GM21367 (cell line): ENCODE measurements around the gene MRPL20.
"Not testable (repeated sequence)": the region's sequence is repeated elsewhere in the genome, so short reads cannot be mapped to it uniquely, and the experiment has no call there.

ENCODE experiments used
- ATAC-seq: cut with Tn5 transposase; IDR thresholded peaks from one replicate; pipeline ENCODE4 v1.9.1; 2021; ENCODE audit not compliant: unreplicated experiment

Gene MRPL20

DNA sequence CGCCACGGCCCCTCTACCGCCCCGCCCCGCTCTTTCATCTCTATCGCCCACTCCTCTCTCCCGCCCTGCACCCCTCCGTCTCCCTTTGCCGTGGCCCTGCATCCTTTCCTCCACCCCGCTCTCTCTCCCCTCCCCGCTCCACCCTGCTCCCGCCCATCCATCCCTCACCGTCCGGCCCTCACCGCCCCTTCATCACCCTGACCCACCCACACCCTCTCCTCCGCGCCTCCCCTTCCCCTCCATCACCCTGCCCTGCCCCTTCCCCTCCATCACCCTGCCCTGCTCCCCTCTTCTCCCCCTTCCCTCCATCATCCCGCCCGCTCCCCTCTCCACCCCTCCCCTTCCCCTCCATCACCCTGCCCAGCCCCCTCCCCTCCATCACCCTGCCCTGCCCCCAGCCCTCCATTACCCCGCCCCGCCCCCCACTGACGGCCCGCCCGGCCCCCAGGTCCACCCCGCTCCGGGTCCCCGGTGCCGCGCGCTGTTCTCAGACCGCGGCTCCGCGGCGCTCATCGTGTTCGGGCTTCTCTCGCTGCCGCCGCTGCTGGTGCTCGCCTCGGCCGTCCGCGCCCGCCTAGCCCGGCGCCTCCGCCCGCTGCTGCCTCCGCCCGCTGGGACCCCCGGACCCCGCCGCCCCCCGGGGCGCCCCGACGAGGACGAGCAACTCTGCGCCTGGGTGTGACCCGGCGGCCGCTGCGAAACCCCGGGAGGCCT is 20.2 kb upstream of the MRPL20 start:
- ATAC-seq = no peak

DNA sequence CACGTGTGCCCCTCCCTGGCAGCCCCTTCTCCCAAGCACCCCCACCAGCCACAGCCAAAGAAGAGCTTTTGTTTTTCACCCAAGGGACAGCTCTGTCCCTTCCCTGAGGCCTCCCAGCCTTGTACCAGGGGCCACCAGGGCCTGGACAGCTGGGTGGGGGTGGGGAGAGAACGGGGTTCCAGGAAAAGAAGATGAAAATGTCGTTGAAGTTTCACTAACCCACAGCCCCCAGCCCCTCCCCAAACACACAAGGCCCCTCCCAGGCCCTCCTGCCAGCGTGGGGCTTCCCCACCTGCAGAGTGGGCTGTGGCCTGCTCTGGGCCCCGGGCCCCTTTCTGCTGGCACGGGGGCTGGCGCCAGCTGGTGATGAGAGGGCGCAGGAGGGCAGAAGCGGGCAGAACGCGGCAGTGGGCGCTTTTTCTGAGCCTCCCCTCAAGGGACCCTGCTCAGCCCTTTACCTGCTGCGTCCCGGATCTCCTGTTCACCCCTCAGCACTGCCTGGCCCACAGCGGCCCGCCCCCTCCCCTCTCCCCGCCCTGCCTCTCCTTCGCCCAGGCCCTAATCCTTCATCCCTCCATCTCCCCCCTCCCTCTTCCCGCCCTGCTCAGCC is 19.5 kb upstream of the MRPL20 start:
- ATAC-seq = no peak

DNA sequence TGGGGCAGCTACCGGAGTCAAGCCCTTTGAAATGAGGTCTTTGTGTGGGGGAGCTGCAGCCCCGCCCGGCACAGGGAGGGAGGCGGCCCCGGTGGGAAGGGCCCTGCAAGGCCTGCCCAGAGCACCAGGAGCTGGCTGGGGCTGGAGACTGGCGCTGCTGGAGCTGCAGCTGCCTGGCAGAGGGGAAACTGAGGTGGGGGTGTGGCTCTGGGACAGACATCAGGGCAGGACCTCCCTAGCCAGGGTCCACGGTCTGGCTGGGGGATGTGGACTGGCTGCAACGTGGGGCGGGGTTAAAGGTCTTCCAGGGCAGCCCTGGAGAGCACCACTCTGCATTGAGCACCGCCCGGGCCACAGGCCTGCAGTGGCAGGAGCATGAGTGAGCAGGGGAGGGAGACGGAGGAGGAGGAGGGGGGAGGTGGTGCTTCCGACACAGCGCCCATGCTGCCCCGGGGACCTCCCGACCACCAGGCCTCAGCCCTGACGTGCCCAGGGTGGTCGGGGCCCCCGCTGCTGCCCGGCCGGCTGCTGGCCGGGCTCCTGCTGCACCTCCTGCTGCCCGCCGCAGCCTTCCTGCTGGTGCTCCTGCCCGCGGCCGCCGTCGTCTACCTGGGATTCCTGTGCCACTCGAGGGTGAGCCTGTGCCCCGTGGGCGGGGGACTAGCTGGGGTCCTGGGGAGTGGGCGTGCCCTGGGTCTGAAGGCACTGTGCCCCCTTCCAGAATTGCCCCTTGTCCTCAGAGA is 18.8 kb upstream of the MRPL20 start:
- ATAC-seq = no peak

DNA sequence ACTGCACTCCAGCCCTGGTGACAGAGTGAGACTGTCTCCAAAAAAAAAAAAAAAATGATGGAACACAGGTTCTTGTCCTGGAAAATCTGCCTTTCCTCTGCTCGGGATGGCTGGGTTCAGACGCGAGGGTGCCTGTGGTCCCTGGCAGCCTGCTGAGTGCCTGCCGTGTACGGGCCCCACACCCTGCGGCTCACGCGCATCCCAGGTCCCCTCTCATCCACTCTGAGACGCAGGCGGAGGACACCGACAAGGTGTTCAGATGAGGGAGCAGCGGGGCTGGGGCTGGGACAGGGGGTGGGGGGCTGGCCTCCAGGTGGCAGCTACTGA is 18.3 kb upstream of the MRPL20 start:
- ATAC-seq = no peak

DNA sequence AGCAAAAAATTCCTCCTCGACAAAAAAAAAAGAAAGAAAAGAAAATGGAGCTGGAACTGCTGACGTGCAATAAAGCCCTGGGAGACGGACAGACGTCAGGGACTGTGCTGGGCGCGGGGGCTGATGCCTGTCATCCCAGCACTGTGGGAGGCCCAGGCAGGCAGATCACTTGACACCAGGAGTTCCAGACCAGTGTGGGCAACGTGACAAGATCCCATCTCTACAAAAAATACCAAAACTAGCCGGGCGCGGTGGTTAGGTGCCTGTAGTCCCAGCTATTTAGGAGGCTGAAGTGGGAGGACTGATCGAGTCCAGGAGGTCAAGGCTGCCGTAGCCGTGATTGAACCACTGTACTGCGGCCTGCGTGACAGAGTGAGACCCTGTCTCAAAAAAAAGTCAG is 17.6 kb upstream of the MRPL20 start:
- no peak for ATAC-seq

DNA sequence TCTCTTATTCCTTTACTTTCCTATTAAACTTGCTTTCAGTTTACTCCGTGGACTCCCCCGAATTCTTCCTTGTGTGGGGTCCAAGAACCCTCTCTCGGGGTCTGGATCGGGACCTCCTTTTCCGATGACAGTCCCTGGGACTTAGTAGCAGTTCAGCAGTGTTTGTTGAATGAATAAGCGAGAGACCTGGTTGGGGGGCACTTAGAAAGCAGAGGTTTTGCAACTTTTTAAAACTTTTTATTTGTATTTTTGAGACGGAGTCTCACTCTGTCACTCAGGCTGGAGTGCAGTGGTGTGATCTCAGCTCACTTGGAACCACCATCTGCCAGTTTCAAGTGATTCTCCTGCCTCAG is 16.1 kb upstream of the MRPL20 start:
- ATAC-seq = no peak

DNA sequence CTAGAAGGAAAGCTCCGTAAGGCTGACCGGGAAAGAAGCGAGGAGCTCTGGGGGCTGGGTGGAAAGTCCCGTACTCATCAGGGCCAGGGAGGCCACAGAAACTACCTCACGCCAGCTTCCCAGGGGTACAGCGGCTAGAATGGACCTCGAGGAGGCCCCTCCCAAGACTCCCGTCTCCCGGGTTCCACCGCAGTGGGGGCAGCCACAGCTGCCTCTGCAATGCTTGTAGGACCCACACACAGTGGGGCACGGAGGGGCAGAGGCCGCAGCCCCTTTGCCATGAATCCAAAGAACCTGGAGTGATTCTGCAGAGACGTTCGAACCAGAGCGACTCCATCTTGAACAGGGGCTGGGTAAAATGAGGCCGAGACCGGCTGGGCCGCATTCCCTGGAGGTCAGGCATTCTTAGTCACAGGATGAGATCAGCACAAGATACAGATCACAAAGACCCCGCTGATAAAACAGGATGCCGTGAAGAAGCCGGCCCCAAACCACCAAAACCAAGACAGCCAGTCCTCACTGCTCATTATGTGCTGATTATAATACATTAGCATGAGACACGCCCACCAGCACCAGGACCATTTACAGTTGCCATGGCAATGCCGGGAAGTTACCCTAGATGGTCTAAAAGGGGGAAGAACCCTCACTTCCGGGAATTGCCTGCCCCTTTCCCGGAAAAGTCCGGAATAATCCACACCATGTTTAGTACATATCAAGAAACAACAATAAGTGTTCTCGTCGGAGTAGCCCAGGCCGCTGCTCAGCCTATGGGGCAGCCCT is 15.6 kb upstream of the MRPL20 start:
- no peak for ATAC-seq

DNA sequence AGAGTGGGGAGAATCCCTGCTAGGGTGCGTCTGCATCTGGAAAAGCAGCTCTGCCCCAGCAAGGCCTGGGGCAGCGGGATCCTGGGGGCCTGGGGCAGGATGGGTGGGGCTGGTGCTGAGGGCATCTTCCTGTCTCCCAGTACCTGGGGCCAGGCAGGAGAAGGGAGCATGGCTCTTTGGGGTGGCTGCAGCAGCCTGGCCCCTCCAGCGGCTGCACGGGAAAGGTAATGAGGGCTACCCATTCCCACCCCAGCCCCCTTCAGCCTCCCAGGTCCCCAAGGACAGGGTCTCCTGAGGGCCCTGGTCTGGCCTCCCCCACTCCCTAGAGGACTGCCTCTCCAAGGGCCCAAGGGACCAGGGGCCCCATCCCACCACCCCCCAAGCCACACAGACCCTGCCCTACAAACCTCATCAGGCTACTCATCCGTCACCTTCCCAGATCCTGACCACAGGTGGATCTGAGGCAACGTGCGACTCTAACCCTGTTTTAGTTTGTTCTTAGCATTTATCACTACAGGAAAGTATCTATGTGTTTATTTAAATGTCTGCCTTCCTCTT is 14.9 kb upstream of the MRPL20 start:
- ATAC-seq = no peak

DNA sequence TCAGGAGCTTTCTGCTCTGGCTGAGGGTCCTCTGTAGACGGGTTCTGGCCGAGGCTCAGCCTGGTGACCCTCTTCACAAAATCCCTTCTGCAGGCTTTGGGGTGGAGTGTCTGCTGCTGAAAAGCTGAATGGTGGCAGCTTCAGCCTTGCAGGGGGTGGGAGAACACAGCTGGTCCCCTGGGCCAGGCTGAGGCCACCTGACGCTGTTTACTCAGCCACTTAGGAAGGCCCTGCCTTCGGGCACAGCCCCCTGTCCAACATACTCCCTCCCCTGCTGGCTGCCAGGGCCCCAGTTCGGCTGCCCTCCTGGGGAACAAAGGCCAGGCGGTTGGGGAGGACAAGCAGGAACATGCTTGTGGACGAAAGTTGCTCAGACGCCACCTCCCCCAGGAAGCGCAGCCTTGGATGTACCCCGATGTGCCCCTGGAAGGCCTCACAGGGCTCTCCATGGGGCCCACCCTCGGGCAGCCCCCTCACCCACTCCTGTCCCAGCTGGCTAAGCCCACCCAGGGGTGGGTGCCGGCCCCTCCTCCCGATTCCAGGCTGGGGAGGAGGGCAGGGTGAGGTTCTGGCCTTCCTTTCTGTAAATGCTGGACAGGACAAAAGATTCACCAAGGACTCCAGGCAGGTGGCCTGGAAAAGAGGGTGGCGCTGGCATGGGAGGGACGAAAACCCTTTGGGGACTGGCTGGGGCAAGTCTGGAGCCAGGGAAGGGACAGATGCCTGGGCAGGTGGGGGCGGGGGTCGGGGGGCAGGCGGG is 14.2 kb upstream of the MRPL20 start, which contains the start of gene ANKRD65:
TSS of gene ANKRD65 (minus strand) at position 130 of the 760 bp plus-strand sequence. CDS start 271 bp downstream, outside the sequence.
- ATAC-seq = no peak

DNA sequence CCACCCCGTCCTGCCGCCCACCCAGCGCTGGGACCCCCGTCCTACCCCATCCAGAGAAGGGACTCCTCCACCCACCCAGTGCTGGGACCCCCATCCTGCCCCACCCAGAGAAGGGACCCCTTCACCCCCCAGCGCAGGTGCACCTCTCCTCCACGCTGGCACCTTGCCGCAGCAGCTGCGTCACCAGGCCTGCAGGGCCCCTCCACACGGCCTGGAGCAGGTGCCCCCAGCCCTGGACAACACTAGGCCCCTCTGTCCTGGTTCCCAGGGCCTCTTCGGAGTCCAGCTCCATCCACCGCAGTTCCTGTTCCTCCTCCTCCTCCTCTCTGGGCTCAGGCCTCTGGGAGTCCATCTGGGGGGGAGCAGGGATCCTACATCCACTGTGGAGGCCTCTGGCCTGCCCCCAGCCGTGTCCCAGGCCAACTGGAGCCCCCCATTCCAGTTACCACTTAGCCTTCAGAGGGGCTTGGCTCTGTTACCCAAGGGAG is 13.6 kb upstream of the MRPL20 start:
- ATAC-seq = no peak

DNA sequence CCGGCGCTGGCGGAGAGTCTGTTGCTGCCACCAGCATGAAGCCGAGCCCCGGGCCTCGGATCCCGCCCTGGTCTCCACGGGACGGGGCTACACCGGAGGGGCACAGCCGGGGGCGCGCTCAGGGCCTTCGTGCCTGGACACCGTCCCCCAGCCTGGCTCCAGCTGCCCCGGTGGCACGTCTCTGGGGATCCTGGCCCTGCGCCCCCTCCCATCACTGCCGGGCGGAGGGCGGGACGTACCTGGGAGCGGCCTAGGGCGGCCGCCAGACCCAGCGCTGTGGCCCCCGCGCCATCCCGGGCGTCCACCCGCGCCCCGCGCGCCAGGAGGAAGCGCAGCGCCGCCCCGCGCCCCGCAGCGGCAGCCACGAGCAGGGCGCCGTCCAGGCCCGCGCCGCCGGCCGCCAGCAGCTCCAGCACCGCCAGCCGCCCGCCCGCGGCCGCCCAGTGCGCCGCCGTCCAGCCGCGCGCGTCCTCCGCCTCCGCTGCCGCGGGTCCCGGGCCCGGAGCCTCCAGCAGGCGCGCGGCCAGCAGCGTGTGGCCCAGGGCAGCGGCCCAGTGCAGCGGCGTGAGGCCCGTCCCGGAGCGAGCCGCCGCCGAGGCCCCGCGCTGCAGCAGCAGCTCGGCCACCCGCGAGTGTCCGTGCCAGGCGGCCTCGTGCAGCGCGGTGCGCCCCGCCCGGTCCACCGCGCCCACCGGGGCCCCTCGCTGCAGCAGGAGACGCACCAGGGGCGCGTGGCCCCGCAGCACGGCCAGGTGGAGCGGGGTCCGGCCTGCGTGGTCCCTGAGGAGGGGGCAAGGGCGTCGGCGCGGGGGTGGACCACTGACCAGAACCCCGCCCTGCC is 12.9 kb upstream of the MRPL20 start:
- no peak for ATAC-seq

DNA sequence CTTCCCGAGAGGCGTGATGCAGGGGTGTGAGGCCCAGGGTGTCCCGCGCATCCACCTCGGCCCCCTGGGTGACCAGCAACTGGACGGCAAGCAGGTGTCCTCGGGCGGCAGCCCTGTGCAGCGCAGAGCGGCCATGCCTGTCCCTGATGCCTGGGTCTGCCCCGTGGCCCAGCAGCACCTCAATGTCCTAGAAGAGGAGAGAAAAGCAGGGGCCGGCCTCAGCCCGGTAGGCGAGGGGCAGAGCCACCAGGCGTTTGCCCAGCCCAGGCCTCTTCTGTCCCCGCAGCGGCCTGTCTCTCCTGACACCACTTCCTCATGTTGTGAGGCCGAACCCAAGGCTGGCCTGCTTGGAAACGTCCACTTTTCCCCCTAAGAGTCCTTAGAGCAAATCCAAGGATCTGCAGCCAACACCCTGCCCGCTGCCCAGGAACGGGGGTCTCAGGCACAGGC is 12.3 kb upstream of the MRPL20 start:
- no peak for ATAC-seq

DNA sequence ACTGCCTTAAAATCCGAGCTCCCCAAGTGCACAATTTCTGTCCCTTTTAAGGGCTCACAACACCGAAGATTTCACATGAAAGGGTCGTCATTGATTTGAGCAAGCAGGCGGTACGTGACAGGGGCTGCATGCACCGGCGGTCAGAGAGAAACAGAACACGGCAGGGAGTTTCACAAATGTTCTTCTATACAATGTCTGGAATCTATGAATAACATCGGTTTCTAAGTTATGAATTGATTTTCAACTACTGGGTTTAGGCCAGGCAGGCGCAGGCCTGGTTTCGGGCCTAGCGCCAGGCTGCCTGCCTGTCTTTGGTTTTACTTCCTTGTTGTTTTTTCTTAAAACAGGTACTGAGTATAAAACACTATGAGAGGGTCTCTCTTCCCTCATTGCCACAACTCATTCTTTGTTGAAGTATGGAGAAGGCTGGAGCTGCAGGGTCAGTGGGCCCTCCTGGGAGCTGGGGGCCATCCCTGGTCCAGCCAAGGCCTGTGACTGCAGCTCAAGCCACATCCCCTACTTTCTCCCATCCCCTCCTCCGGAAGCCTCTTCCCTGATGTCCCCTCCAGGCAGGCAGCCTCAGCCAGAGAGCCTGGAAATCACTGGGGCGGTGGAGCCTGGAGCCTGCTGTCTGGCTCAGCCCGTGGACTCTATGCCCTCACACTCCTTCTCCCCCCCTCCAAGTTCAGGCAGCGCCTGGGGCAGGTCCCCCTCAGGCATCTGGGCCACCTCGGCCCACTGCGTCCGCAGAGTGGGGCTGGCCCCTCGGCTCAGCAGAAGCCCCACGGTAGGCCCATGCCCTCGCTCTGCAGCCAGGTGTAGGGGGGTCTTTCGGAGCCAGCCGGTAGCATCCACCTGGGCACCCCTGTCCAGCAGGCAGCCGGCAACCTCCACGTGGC is 11.6 kb upstream of the MRPL20 start:
- no peak for ATAC-seq

DNA sequence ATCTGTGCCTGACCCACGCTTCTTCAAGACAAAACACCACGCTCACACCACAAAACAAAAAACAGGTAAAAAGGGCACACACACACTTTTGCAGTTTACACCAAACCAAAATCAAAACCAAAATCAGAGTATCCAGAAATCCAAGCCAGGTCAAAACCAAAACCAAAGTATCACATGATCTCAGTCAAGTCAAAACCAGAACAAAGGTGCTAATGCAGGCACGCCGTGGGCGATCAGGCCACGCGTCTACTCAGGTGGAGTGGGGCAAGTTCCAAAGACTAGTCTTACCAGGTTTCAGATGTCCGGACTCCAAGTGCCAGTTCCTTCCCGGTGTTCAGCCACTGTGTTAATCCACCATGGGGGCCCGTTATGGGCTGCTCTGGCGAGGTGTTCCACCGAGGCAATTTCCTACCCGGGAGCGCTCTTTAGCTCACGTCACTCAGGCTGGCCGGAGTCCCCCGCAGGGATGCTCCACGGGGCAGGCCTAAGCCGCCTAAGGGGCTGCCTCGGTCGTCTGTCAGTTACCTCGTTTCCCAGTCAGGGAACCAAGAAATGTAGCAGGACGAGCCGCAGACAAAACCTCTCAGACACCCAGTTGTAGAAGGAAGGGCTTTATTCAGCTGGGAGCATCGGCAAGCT is 10.9 kb upstream of the MRPL20 start:
- ATAC-seq = not testable (repeated sequence)

DNA sequence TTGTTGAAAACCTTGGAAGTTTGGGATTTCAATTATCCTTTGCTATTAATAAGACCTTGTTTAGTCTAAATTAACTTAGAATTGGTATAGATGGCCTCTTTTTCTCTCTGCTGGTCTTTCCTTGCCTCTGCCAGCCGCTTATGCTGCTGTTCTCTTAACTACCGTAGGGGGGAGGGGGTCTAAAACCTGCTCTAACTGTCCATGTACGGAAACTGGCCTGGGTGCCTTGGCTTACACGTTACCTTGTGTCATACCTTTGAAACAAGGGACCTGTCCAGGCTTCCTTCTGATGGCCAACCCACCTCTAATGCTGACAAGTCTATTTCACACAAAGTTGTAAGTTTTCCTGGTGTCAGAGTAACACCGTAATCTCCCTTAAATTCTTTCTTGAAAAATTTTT is 10.3 kb upstream of the MRPL20 start:
- not testable (repeated sequence) for ATAC-seq

DNA sequence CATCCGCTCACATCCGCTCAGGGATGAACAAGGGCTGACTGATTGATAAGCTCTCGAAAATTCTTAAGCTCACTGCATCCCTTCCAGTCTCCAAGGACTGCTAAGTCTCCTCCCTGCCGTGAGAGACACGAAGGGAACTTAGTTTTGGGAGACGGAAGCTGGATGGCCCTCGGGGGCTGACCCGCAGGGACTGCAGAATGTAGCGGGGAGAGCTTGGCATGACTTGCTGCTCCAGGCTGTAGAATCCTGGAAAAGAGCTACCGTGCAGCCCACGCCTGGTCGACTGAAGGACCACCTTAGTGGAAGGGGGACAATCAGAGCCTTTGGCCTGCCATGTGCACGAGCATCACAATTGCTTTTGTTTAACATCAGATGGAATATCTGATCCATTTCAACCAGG is 8.7 kb upstream of the MRPL20 start:
- no peak for ATAC-seq

DNA sequence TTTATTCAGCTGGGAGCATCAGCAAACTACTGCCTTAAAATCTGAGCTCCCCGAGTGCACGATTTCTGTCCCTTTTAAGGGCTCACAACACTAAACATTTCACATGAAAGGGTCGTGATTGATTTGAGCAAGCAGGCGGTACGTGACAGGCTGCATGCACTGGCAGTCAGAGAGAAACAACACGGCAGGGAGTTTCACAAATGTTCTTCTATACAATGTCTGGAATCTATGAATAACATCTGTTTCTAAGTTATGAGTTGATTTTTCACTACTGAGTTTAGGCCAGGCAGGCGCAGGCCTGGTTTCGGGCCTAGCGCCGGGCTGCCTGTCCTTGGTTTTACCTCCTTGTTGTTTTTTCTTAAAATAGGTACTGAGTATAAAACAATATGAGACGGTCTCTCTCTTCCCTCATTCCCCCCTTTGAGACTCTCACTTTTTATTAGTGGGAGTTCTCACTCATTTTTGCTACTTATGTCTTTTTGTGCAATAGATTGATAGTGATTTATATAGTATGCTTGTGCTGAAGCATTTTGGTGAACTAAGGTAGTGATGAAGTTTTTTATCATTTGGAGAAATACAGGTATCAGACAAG is 5.3 kb upstream of the MRPL20 start:
- ATAC-seq = not testable (repeated sequence)
